ENCODE data around the gene APOBEC4.

The APOBEC4 gene

GRCh38 chr1:183600136-183600535 lies 53.0 kb downstream of the APOBEC4 start:
- no peak for FAIRE-seq

- no peak for FAIRE-seq
Measured at GRCh38 chr1:183598386-183598785, 54.7 kb downstream of the APOBEC4 start.

GRCh38 chr1:183597656-183598347 lies 55.3 kb downstream of the APOBEC4 start:
- no peak for FAIRE-seq

- no peak for FAIRE-seq
Measured at GRCh38 chr1:183596500-183596899, 56.6 kb downstream of the APOBEC4 start.
